Naive thymus-derived CD4-positive, alpha-beta T cell (primary cell): ENCODE measurements around the gene NLRP12. TPM values are rescaled to one million over a fixed set of nuclear protein-coding genes. Genes with fewer than 3 reads are reported as not detected.
"Not testable (repeated sequence)": the region's sequence is repeated elsewhere in the genome, so short reads cannot be mapped to it uniquely, and the experiment has no call there.

Source experiments
- ATAC-seq: fragments of 150-1000 bp; cut with Tn5 transposase; 2 replicates; pipeline ENCODE4 v1.10.0; 2021; ENCODE audit warnings: mild to moderate bottlenecking, moderate library complexity
- CTCF ChIA-PET: fragments of 350-600 bp; sonication (Branson Sonifier 250); formaldehyde crosslinking; loops from one replicate; lab custom pipeline; 2021; ENCODE audit warnings: antibody characterized with exemption; lab: Charles Lee
- POLR2A ChIA-PET: fragments of 350-600 bp; sonication (Branson Sonifier 250); formaldehyde crosslinking; loops from one replicate; lab custom pipeline; 2021; ENCODE audit warnings: antibody characterized with exemption, inconsistent platforms; lab: Charles Lee
- DNase-seq, 9 donors: peaks; one replicate each; pipeline versions ENCODE4 v3.0.0 to v3.0.0-alpha.2; 2020 to 2022; ENCODE audit warnings: mixed read lengths in 1 of 9
- H3K27ac ChIP-seq: one replicate; pipeline ENCODE4 v1.7.0; 2013; ENCODE audit warnings: mild to moderate bottlenecking, low read depth, low read length, moderate library complexity
- H3K27me3 ChIP-seq, 2 donors: one replicate each; pipeline ENCODE4 v1.7.0; 2013; ENCODE audit warnings: low read length in 2 of 2, mild to moderate bottlenecking in 2 of 2, moderate library complexity in 2 of 2; ENCODE audit not compliant: control insufficient read depth in 2 of 2, insufficient read depth in 2 of 2
- H3K36me3 ChIP-seq, 3 experiments: 1 replicate in 2 of 3; 2 replicates in 1 of 3; pipeline ENCODE4 v1.7.0; 2013; ENCODE audit warnings: low read length in 3 of 3, mild to moderate bottlenecking in 3 of 3, moderate library complexity in 1 of 3; ENCODE audit not compliant: insufficient read depth in 3 of 3, control insufficient read depth in 2 of 3
- H3K4me1 ChIP-seq, 2 donors: one replicate each; pipeline ENCODE4 v1.7.0; 2013; ENCODE audit warnings: low read length in 2 of 2, mild to moderate bottlenecking in 2 of 2, moderate library complexity in 1 of 2; ENCODE audit not compliant: control insufficient read depth in 2 of 2, insufficient read depth in 2 of 2
- H3K4me3 ChIP-seq: 2 replicates; pipeline ENCODE4 v1.7.0; 2013; ENCODE audit warnings: mild to moderate bottlenecking, low read length
- H3K9me3 ChIP-seq, 3 experiments: 1 replicate in 2 of 3; 2 replicates in 1 of 3; pipeline ENCODE4 v1.7.0; 2013; ENCODE audit warnings: low read length in 3 of 3; ENCODE audit not compliant: control insufficient read depth in 2 of 3
- H3K27ac Mint-ChIP-seq, 9 donors: one replicate each; pipeline ENCODE4 v1.8.0; 2020 to 2022; ENCODE audit warnings: mixed read lengths in 9 of 9, mild to moderate bottlenecking in 8 of 9, moderate library complexity in 5 of 9, inconsistent platforms in 2 of 9
- H3K27me3 Mint-ChIP-seq, 5 donors: one replicate each; pipeline ENCODE4 v1.8.0; 2021 to 2022; ENCODE audit warnings: mixed read lengths in 5 of 5, mild to moderate bottlenecking in 1 of 5
- H3K36me3 Mint-ChIP-seq, 5 donors: one replicate each; pipeline ENCODE4 v1.8.0; 2020 to 2022; ENCODE audit warnings: mixed read lengths in 5 of 5, mild to moderate bottlenecking in 3 of 5, inconsistent platforms in 1 of 5
- H3K4me1 Mint-ChIP-seq, 7 donors: one replicate each; pipeline ENCODE4 v1.8.0; 2020 to 2022; ENCODE audit warnings: mixed read lengths in 7 of 7, mild to moderate bottlenecking in 3 of 7, inconsistent platforms in 1 of 7
- H3K4me3 Mint-ChIP-seq, 10 donors: one replicate each; pipeline ENCODE4 v1.8.0; 2020 to 2022; ENCODE audit warnings: mild to moderate bottlenecking in 10 of 10, mixed read lengths in 10 of 10, moderate library complexity in 6 of 10, inconsistent platforms in 2 of 10
- H3K9me3 Mint-ChIP-seq, 11 donors: one replicate each; pipeline ENCODE4 v1.8.0; 2020 to 2022; ENCODE audit warnings: mixed read lengths in 11 of 11, mild to moderate bottlenecking in 4 of 11, inconsistent platforms in 1 of 11, moderate library complexity in 1 of 11
- intact Hi-C, 2 donors: fragments of 100-400 bp; cut with micrococcal nuclease; formaldehyde crosslinking; loops; one replicate each; pipeline ENCODE4 v1.15.1; 2023
- polyA plus RNA-seq, 2 donors: library from polyadenylated mRNA; unstranded; fragments of 300-500 nt; fragmentation: Illumina TruSeq; gene quantifications; one replicate each; pipeline ENCODE4 v1.2.3, GENCODE V29; 2021
- total RNA-seq, 6 experiments: library from RNA in 5 of 6; stranded (reverse) in 5 of 6; gene quantifications; 1 replicate in 5 of 6; 2 replicates in 1 of 6; pipeline ENCODE4 v1.2.3 and lab custom pipeline; 2021 to 2026

The NLRP12 gene
- total and polyA plus RNA-seq, 7 experiments from 2014 or later = 0.14 to 16.1 (median 1.8) TPM; not detected in 4

- Mint-ChIP-seq H3K27me3 (peaks cover 0 to 25% (median 15%) of the 10 kb centered on the region in 5 donors), H3K9me3 (peaks cover 0 to 8% (median 0%) of the 10 kb centered on the region in 11 donors), H3K4me1 (peaks cover 0 to 7% (median 0%) of the 10 kb centered on the region in 7 donors), H3K36me3 (no peaks in the 10 kb centered on the region), H3K4me3 (no peak overlapping the region), H3K27ac (no peak overlapping the region)
- ChIA-PET POLR2A (no interaction called here), CTCF (no interaction called here)
- Histone ChIP-seq H3K27me3 (no peaks in the 10 kb centered on the region), H3K9me3 (no peaks in the 10 kb centered on the region), H3K36me3 (no peaks in the 10 kb centered on the region), H3K27ac (no peak overlapping the region), H3K4me3 (no peak overlapping the region), H3K4me1 (no peaks in the 10 kb centered on the region)
- intact Hi-C loops = loop anchor here in 1 of 2 donors (5.0 kb wide), 1 partner anchor 92 kb away; the partner anchor contains the start of gene PRKCG
- ATAC-seq = no peak
- DNase-seq = no peak
These were observed 34.1 kb downstream of the NLRP12 start for GRCh38 chr19:53789708-53790678.

DNA sequence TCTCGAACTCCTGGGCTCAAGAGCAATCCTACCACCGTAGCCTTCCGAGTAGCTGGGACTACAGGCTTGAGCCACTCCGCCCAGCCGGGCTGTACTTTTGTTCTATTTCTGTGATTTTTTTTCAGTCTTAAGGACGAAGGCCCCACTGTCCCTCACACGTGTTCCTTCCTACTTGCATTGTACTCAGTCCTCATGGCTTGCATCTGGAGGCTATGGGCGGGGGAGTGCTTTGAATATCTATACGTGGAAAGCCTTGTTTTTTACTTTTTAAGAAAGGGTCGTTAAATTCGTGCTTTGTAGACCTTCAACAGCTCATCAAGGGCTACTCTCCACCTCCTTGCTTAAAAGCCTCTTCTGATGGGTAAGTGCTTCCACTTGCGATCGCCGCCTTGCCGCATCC lies 36.8 kb downstream of the NLRP12 start:
- no peak overlapping the region for H3K27ac Mint-ChIP-seq

DNA sequence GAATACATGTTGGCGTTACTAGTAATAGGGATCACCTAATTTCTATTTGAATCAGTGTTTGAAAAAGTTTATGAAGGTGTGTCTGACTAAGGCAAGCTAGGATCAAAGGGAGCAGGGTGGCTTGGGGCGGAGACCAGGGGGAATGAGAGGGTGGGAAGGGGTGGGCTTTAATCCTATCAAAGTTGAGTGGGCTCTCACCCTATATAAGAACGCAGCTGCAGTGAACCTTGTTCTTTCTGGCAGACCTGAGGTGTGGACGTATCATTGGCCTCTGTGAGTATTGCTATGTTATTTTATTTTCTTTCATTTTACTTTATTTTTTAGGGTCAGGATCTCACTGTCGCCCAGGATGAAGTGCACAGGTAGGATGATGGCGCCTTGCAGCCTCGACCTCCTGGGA lies 37.4 kb downstream of the NLRP12 start:
- ATAC-seq = no peak
- peaks cover 0 to 5% (median 0%) of the 10 kb centered on the region in 7 donors for H3K4me1 Mint-ChIP-seq
- peaks cover 0 to 10% (median 0%) of the 10 kb centered on the region in 11 donors for H3K9me3 Mint-ChIP-seq
- DNase-seq = no peak
- no peak overlapping the region for H3K4me3 Mint-ChIP-seq
- no peaks in the 10 kb centered on the region for H3K27me3 ChIP-seq
- no peak overlapping the region for H3K4me3 ChIP-seq
- intact Hi-C loops = no loop called here
- no peaks in the 10 kb centered on the region for H3K36me3 Mint-ChIP-seq
- H3K27ac Mint-ChIP-seq = no peak overlapping the region
- ChIA-PET CTCF (interaction anchor here (0.6 kb wide), 1 partner anchor 1260 kb away, joined by 7 read pairs; no protein-coding TSS in a partner anchor), POLR2A (no interaction called here)
- H3K36me3 ChIP-seq = no peaks in the 10 kb centered on the region
- H3K4me1 ChIP-seq = no peaks in the 10 kb centered on the region
- H3K27ac ChIP-seq = no peak overlapping the region
- H3K27me3 Mint-ChIP-seq = peaks cover 0 to 27% (median 18%) of the 10 kb centered on the region in 5 donors
- H3K9me3 ChIP-seq = no peaks in the 10 kb centered on the region

More for the DNA sequence above, 36.8 kb downstream of the NLRP12 start:
- Histone ChIP-seq H3K27me3 (no peaks in the 10 kb centered on the region), H3K36me3 (no peaks in the 10 kb centered on the region), H3K4me1 (no peaks in the 10 kb centered on the region), H3K27ac (no peak overlapping the region), H3K9me3 (no peaks in the 10 kb centered on the region), H3K4me3 (no peak overlapping the region)
- ChIA-PET POLR2A (no interaction called here), CTCF (interaction anchor here (0.6 kb wide), 1 partner anchor 1260 kb away, joined by 7 read pairs; no protein-coding TSS in a partner anchor)
- Mint-ChIP-seq H3K4me1 (peaks cover 0 to 5% (median 0%) of the 10 kb centered on the region in 7 donors), H3K36me3 (no peaks in the 10 kb centered on the region), H3K27me3 (peaks cover 0 to 27% (median 18%) of the 10 kb centered on the region in 5 donors), H3K9me3 (peaks cover 0 to 10% (median 0%) of the 10 kb centered on the region in 11 donors), H3K4me3 (no peak overlapping the region)
- intact Hi-C loops = no loop called here
- ATAC-seq (no peak), DNase-seq (no peak)

DNA sequence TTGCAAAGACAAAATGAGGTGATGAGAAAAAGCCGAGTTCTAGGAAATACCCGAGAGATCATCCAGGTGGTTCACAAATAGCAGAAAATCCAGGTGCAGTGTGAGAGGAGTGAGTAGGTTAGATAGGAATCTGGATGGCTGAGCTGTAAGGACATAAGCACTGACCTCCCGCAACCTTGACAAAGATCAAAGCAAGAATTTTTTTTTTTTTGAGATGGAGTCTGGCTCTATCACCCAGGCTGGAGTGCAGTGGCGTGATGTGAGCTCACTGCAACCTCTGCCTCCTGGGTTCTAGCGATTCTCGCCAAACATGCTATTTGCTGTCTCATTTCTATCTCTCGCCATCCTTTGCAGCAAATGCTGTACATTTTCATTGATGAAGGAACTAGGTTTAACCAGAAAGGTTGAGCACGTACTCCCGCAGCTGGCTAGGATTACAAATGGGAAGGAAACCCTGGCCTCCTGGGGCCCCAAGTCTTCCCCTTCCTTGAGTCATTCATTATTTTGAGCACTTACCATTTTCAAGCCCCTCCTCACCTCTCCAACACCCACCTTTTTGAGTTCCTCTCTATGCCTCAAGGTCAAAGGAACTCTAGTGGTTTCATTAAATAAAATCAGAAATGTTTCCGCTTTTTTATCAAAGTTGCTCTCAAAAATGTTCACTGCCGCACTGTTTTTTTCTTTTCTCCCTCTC lies 38.8 kb downstream of the NLRP12 start:
- POLR2A ChIA-PET = interaction anchor here (0.6 kb wide), 2 partner anchors 33 to 240 kb away, joined by 3 read pairs; no protein-coding TSS in a partner anchor
- peaks cover 0 to 27% (median 18%) of the 10 kb centered on the region in 5 donors for H3K27me3 Mint-ChIP-seq
- no peaks in the 10 kb centered on the region for H3K36me3 Mint-ChIP-seq
- H3K4me1 Mint-ChIP-seq = peaks cover 0 to 5% (median 0%) of the 10 kb centered on the region in 7 donors
- DNase-seq (no peak), ATAC-seq (no peak)
- no peaks in the 10 kb centered on the region for H3K4me1 ChIP-seq
- no peak overlapping the region for H3K4me3 Mint-ChIP-seq
- no peaks in the 10 kb centered on the region for H3K36me3 ChIP-seq
- peak overlapping the region in 1 of 9 donors; percentile 4 for H3K27ac Mint-ChIP-seq
- H3K4me3 ChIP-seq = no peak overlapping the region
- H3K27me3 ChIP-seq = no peaks in the 10 kb centered on the region
- H3K9me3 Mint-ChIP-seq = peaks cover 0 to 10% (median 0%) of the 10 kb centered on the region in 11 donors
- no peaks in the 10 kb centered on the region for H3K9me3 ChIP-seq
- CTCF ChIA-PET = interaction anchor here (0.6 to 0.7 kb wide), 3 partner anchors 31 to 72 kb away, joined by 3 read pairs; no protein-coding TSS in a partner anchor
- intact Hi-C loops = no loop called here
- no peak overlapping the region for H3K27ac ChIP-seq

GRCh38 chr19:53782698-53783097 lies 41.4 kb downstream of the NLRP12 start:
- Histone ChIP-seq H3K27ac (no peak overlapping the region), H3K9me3 (no peaks in the 10 kb centered on the region), H3K36me3 (no peaks in the 10 kb centered on the region), H3K4me3 (no peak overlapping the region), H3K4me1 (no peaks in the 10 kb centered on the region), H3K27me3 (no peaks in the 10 kb centered on the region)
- Mint-ChIP-seq H3K27ac (no peak overlapping the region), H3K27me3 (peaks cover 0 to 22% (median 18%) of the 10 kb centered on the region in 5 donors), H3K9me3 (peaks cover 0 to 10% (median 0%) of the 10 kb centered on the region in 11 donors), H3K4me1 (peaks cover 0 to 5% (median 0%) of the 10 kb centered on the region in 7 donors), H3K36me3 (no peaks in the 10 kb centered on the region), H3K4me3 (no peak overlapping the region)
- intact Hi-C loops = no loop called here
- POLR2A ChIA-PET = interaction anchor here (0.6 kb wide), 1 partner anchor 26 kb away, joined by 3 read pairs; no protein-coding TSS in a partner anchor
- ATAC-seq (no peak), DNase-seq (no peak)
- CTCF ChIA-PET = no interaction called here

DNA sequence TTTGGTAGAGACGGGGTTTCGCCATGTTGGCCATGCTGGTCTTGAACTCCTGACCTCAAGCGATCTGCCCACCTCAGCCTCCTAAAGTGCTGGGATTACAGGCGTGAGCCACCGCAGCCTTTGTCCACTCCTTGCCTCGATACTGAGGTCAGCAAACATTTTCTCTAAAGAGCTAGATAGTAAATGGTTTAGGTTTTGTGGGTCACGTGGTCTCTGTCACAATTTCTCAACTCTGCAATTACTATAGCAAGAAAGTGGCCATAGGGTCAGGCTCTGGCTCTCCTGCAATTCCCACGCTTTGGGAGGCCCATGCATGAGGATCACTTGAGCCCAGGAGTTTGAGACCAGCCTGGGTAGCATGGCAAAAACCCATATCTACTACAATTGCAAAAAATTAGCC lies 42.8 kb downstream of the NLRP12 start:
- CTCF ChIA-PET, POLR2A ChIA-PET, H3K27me3 ChIP-seq: not testable (repeated sequence)

More for the DNA sequence above, 42.8 kb downstream of the NLRP12 start:
- H3K36me3 Mint-ChIP-seq, H3K27ac Mint-ChIP-seq, H3K4me3 Mint-ChIP-seq, ATAC-seq, H3K9me3 ChIP-seq, H3K4me1 ChIP-seq, H3K9me3 Mint-ChIP-seq, DNase-seq, H3K4me3 ChIP-seq, H3K4me1 Mint-ChIP-seq, intact Hi-C loops, H3K36me3 ChIP-seq, H3K27ac ChIP-seq: not testable (repeated sequence)
- peaks cover 0 to 11% (median 8%) of the 10 kb centered on the region in 5 donors for H3K27me3 Mint-ChIP-seq
